GM21619 (cell line): ENCODE results near the gene EEF1G.
"Not testable (repeated sequence)": the region's sequence is repeated elsewhere in the genome, so short reads cannot be mapped to it uniquely, and the experiment has no call there.

Experiments used
- ATAC-seq: cut with Tn5 transposase; IDR thresholded peaks from one replicate; pipeline ENCODE4 v1.9.1; 2021; ENCODE audit not compliant: unreplicated experiment

Gene EEF1G

DNA sequence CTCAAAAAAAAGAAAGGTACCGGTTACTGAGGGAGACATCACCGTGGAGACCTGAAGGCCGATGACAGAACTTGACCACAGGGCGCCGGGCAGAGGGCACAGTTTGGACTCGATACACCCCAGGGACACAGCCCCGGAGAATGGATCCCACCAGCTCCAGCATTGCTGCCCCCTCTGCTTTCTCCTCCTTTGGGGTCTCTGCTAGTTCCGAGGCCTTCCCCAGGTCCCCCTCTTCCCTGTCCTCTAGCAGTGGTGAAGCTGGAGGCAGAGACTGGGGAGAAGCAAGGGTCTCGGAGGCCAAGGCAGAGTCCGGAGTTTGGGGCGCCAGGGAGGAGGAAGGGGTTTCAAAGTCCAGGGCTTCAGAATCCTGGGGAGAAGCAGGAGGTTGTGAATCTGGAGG, 4.8 kb upstream of the EEF1G start:
- ATAC-seq = no peak

DNA sequence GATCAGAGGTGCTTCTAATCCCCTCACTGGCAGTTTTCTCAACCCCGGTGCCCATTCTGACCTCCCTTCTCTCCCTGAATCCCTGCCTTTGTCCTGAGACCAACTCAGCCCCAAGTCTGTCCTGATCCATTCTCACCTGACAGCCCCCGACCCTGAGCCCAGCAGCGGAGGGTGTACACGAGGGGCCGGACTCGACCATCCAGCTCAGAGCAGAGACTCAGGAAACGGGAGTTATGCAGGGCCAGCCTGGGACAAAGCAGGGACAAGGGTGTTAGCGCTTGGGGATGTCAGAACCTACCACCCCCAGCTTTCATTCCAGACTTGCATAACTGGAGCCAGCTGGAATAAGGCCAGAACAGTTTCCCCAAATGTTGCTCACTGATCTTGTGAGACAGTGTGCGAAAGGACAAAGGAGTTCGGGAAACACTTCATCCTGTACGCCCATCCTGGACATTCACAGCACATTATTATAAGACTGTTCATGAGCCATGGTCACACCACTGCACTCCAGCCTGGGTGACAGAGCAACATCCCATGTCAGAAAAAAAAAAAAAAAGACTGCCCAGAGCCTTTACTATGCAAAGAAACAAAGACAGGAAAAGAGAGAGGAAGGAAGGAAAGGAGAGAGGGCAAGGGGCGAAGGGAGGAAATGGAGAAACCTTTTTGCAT, 3.5 kb upstream of the EEF1G start:
- no peak for ATAC-seq

- no peak for ATAC-seq
Observed at GRCh38 chr11:62575837-62576236, 2.1 kb upstream of the EEF1G start.

- no peak for ATAC-seq
Observed at GRCh38 chr11:62575156-62575555, 1.5 kb upstream of the EEF1G start.

GRCh38 chr11:62574363-62575071, 826 bp upstream of the EEF1G start:
- peak; percentile 12 for ATAC-seq

GRCh38 chr11:62573006-62573591, 592 bp downstream of the EEF1G start:
- no peak for ATAC-seq

DNA sequence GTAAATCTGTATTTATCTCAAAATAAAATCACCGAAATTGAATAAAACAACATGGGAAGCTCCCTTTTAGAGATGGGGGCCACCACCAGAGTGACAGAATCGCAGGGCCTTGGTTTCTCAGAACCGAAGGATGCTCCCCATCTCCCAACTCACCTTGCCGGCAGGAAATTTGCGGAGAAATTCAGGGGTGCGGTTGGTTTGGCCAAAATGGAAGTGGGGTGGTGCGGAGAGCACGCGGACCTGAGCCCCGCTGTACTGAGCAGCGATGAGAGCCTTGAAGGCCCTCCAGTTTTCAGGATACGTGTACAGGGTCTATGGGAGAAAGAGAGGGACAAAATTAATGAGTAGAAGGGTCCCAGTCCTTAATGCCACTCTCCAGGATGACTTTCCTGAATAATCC, 1.3 kb downstream of the EEF1G start:
- no peak for ATAC-seq

DNA sequence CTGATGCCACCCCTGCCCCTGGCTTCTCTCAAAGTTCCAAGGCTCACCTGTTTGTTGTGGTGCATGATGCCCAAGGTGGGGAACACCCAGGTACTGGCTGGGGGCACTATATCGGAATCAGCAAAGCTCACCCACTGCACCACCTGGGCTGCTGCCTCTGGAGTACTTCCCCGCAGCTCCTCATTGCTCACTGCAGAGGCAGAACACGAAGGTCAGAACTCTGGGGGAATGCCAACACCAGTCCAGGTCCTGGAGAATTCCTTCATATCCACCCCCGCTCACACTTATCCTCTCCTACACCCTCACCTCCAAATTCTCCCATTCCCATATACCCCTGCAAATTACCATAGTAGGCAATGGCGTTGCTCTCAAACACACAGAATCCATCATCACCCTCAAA, 2.2 kb downstream of the EEF1G start:
- ATAC-seq = not testable (repeated sequence)

GRCh38 chr11:62570903-62571302, 2.8 kb downstream of the EEF1G start:
- not testable (repeated sequence) for ATAC-seq

DNA sequence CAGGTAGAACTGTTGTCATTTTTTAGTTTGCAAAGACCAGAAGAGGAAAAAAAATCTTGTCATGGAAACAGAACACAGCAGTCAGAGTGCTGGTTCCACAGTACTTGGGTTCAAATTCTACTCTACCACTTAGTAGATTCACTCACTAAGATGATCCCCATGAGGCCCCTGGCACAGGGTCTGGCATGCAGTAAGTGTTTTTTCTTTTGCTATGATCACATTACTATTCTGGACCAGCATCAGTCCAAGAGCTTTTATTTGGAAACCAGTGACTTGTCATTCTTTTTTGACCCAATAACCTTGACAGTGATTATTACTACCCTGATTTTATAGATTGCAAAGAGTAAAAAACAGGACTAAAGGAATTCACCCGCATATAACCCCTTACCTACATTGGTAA, 4.1 kb downstream of the EEF1G start:
- ATAC-seq = no peak

GRCh38 chr11:62567018-62567633, 6.6 kb downstream of the EEF1G start:
- no peak for ATAC-seq

- ATAC-seq = no peak
Observed at GRCh38 chr11:62566247-62566646, 7.4 kb downstream of the EEF1G start.

DNA sequence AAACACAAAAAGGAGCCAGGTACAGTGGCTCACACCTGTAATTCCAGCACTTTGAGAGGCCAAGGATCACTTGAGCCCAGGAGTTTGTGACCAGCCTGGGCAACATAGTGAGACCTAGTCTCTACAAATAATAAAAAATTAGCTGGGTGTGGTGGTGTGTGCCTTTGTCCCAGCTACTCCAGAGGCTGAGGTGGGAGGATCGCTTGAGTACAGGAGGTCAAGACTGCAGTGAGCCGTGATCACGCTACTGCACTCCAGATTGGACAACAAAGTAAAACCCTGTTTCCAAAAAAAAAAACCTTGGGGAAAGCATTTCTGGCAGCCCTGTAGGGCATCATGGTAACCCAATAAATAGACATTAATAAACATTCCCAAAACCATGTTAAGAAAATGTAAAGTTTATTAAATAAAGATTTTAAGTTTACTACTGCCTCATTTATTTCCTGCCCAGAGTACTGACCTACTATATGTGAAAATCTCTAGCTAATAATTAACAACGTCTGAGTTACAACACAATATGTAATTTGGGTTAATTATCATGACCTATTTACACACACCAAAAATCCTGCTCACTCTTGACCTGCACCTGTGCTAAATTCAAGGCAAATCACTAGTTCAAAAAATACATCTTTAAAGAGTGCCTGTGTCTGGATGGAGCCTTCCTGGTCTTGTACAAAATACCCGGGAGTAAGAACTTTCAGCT, 8.4 kb downstream of the EEF1G start:
- ATAC-seq = no peak

- ATAC-seq = not testable (repeated sequence)
Observed at GRCh38 chr11:62561677-62562230, 11.9 kb downstream of the EEF1G start.

DNA sequence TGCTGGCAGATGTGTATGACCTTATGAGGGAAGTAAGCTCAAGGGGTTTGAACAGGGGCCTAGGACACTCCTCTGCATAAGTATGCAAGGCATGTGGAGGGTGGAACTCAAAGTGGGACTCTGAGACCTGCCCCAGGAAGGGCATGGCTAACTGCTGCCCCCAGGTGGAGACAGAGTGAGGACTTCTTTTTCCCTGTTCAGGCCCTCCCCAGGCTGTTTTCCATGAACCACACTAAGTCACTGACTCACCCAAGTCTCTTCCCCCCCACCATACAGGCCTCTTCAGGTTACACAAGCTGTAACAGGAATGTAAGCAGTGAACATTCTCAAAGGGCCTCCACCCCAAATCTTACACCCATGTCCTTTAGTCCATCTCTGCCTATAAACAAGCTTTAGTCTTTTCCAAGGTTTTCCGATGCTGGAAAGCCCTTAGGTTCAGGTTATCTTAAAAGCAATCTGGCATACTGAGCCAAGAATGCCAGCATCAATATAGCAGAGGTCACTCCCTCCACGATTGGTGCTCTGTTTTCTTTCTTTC, 13.1 kb downstream of the EEF1G start:
- no peak for ATAC-seq

- not testable (repeated sequence) for ATAC-seq
Observed at GRCh38 chr11:62559626-62560025, 14.1 kb downstream of the EEF1G start.

GRCh38 chr11:62559204-62559603, 14.5 kb downstream of the EEF1G start:
- ATAC-seq = no peak

DNA sequence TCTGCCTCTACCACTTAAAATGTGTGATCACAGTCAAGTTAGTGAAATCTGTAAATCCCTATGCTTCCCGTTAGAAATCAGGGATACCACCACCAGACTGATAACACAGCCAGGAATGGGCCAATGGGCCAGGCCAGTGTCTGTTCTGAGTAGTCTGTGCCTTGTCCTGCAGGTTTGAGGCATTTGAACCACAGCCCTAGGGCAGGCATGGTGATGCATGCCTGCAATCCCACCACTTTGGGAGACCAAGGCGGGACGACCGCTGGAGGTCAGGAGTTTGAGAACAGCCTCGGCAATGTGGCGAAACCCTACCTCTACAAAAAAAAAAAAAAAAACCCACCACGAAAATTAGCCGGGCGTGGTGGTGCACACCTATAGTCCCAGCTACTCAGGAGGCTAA, 15.0 kb downstream of the EEF1G start:
- ATAC-seq = no peak

DNA sequence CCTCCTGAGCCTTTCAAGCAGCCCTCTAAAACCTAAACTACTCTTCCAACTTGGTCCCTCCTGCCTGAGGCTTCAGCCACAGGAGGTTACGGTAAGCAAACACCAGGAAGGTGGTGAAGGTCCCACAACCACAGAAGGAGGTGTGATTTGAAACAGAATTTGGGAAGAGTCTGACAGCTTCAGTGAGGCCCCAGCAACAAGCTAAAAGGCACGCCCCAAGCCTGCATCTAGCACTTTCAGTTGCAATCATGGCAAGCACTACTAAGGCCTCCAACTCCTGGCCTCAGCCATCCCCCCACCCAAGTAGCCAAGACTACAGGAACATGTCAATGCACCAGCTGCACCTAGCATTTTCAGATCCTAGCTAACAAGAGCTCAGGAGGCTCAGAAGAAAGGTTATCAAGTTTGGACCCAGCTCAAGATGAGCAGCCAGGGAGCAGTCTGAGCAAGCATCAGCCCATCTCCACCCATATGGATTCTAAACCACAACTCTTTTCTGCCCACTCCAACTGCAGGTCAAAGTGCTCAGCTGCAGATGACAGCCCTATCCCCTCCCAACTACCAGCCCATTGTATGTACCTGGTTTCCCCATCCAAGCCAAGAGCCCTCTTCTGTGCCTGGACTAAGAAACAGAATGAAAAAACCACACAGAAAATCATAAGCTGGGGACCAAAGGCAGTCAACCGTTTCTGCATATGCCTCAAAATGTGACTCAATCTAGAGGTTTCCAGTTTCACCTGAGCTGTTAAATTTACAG, 16.6 kb downstream of the EEF1G start:
- peak; percentile 27 for ATAC-seq
